HG03460 (cell line): ENCODE measurements around the gene BPIFB4.
"Not testable (repeated sequence)": the region's sequence is repeated elsewhere in the genome, so short reads cannot be mapped to it uniquely, and the experiment has no call there.

Experiments
- ATAC-seq: cut with Tn5 transposase; IDR thresholded peaks from one replicate; pipeline ENCODE4 v1.9.1; 2021; ENCODE audit not compliant: unreplicated experiment

BPIFB4 gene

GRCh38 chr20:33115501-33115900 is 36.1 kb downstream of the BPIFB4 start:
- not testable (repeated sequence) for ATAC-seq

GRCh38 chr20:33119725-33120720 is 40.6 kb downstream of the BPIFB4 start:
- no peak for ATAC-seq

- no peak for ATAC-seq
Observed at GRCh38 chr20:33120934-33121333, 41.5 kb downstream of the BPIFB4 start.

GRCh38 chr20:33122297-33122696 is 42.9 kb downstream of the BPIFB4 start:
- ATAC-seq = not testable (repeated sequence)

GRCh38 chr20:33124261-33124660 is 44.8 kb downstream of the BPIFB4 start:
- no peak for ATAC-seq

GRCh38 chr20:33124994-33125393 is 45.6 kb downstream of the BPIFB4 start:
- ATAC-seq = no peak

GRCh38 chr20:33125983-33126382 is 46.5 kb downstream of the BPIFB4 start:
- ATAC-seq = no peak

GRCh38 chr20:33127422-33128097 is 48.1 kb downstream of the BPIFB4 start:
- ATAC-seq = no peak

- ATAC-seq = no peak
Observed at GRCh38 chr20:33130568-33131061, 51.2 kb downstream of the BPIFB4 start.

- no peak for ATAC-seq
Observed at GRCh38 chr20:33131949-33132473, 52.6 kb downstream of the BPIFB4 start.

- ATAC-seq = no peak
Observed at GRCh38 chr20:33132513-33133372, 53.3 kb downstream of the BPIFB4 start.

- ATAC-seq = no peak
Observed at GRCh38 chr20:33133373-33133941, 54.0 kb downstream of the BPIFB4 start.

GRCh38 chr20:33137195-33137594 is 57.8 kb downstream of the BPIFB4 start:
- ATAC-seq = no peak

- no peak for ATAC-seq
Observed at GRCh38 chr20:33139467-33139866, 60.0 kb downstream of the BPIFB4 start.

- no peak for ATAC-seq
Observed at GRCh38 chr20:33145521-33145920, 66.1 kb downstream of the BPIFB4 start.

GRCh38 chr20:33147299-33147698 is 67.9 kb downstream of the BPIFB4 start:
- no peak for ATAC-seq

GRCh38 chr20:33148040-33148439 is 68.6 kb downstream of the BPIFB4 start:
- ATAC-seq = no peak

- no peak for ATAC-seq
Observed at GRCh38 chr20:33154252-33154651, 74.8 kb downstream of the BPIFB4 start.

- ATAC-seq = no peak
Observed at GRCh38 chr20:33158637-33159385, 79.4 kb downstream of the BPIFB4 start.

GRCh38 chr20:33159713-33160112 is 80.3 kb downstream of the BPIFB4 start:
- no peak for ATAC-seq
